AG04450 (cell line): ENCODE results near the gene SMC1B. TPM values are rescaled to one million over a fixed set of nuclear protein-coding genes. Genes with fewer than 3 reads are reported as not detected.

Experiments
- CTCF ChIA-PET: fragments of 300-600, 350-600 bp; formaldehyde crosslinking; extraction: SDS; loops from one replicate; lab custom pipeline; 2022; ENCODE audit warnings: antibody characterized with exemption, inconsistent platforms; lab: Charles Lee
- POLR2A ChIA-PET: fragments of 350-600 bp; formaldehyde crosslinking; extraction: SDS; loops from one replicate; lab custom pipeline; 2021; ENCODE audit warnings: antibody characterized with exemption, inconsistent platforms; lab: Yijun Ruan, JAX
- DNase-seq: peaks from one replicate; pipeline ENCODE4 v3.0.0-alpha.2; 2011; ENCODE audit warnings: low read depth, low spot score
- H3K27ac ChIP-seq: one replicate; pipeline ENCODE4 v1.5.1; 2012; ENCODE audit warnings: low read depth, low read length, control low read depth
- H3K27me3 ChIP-seq: one replicate; pipeline ENCODE4 v1.6.0; 2012; ENCODE audit warnings: low read length; ENCODE audit not compliant: control insufficient read depth, insufficient read depth
- H3K4me3 ChIP-seq: 2 replicates; pipeline ENCODE4 v1.5.1; 2011; ENCODE audit warnings: mild to moderate bottlenecking, low read depth, low read length, control low read depth
- H3K9me3 ChIP-seq: 2 replicates; pipeline ENCODE4 v1.5.1; 2012; ENCODE audit warnings: low read length; ENCODE audit not compliant: control insufficient read depth, insufficient read depth
- polyA plus RNA-seq: library from polyadenylated mRNA; depleted of rRNA; stranded (reverse); fragments of >200 nt; gene quantifications from 2 replicates; pipeline ENCODE4 v1.2.3, GENCODE V29; 2011
- TF ChIP-seq, protein P1 (sequence below): IDR thresholded peaks from 2 replicates; pipeline ENCODE4 v1.5.1; 2011; ENCODE audit warnings: low read depth, low read length, control low read depth, inconsistent platforms

Gene SMC1B
- polyA plus RNA-seq, 1 experiment: not detected

DNA sequence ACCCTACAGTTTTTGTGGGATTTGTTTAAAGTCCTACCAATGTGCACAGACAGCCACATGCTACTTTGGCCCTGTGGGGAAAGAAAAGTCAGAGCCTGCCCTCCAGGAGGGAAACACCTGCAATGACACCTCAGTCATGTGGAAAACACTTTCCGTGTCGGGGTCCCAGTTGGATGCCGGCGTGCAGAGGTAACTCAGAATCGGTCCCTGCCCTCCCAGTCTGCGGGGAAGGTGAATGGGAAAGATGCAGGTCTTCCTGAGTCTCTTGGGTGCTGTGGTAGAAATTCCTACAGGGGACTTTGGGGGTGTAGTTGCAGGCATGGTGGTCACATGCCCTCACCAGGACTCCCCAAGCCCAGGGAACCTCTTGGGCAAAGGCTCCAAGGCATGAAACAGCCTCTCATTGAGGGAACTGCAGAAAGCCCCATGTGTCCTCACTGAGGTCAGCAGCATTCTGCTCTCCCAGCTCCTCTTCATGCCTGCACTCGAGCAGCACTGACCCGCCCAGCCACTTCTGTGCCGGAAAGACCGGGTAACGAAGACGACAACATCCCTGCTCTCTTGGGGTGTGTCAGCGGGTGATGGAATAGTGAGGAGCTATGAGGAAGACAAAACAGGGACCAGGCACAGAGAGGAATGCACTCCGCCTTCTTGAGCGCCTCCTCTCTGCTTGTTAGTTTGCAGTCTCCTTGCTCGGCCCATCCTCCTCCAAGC lies 4.8 kb upstream of the SMC1B start:
- no peak overlapping the region for H3K27ac ChIP-seq
- no peak overlapping the region for H3K4me3 ChIP-seq
- POLR2A ChIA-PET: no interaction called here
- no peaks in the 10 kb centered on the region; the same call in 1 of the 2 replicates for H3K9me3 ChIP-seq
- CTCF ChIA-PET: interaction anchor here (0.9 kb wide), 1 partner anchor 83 kb away, joined by 3 read pairs; no protein-coding TSS in a partner anchor
- DNase-seq: no peak
- TF ChIP-seq, protein P1, sequence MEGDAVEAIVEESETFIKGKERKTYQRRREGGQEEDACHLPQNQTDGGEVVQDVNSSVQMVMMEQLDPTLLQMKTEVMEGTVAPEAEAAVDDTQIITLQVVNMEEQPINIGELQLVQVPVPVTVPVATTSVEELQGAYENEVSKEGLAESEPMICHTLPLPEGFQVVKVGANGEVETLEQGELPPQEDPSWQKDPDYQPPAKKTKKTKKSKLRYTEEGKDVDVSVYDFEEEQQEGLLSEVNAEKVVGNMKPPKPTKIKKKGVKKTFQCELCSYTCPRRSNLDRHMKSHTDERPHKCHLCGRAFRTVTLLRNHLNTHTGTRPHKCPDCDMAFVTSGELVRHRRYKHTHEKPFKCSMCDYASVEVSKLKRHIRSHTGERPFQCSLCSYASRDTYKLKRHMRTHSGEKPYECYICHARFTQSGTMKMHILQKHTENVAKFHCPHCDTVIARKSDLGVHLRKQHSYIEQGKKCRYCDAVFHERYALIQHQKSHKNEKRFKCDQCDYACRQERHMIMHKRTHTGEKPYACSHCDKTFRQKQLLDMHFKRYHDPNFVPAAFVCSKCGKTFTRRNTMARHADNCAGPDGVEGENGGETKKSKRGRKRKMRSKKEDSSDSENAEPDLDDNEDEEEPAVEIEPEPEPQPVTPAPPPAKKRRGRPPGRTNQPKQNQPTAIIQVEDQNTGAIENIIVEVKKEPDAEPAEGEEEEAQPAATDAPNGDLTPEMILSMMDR: no peak
- no peaks in the 10 kb centered on the region for H3K27me3 ChIP-seq

DNA sequence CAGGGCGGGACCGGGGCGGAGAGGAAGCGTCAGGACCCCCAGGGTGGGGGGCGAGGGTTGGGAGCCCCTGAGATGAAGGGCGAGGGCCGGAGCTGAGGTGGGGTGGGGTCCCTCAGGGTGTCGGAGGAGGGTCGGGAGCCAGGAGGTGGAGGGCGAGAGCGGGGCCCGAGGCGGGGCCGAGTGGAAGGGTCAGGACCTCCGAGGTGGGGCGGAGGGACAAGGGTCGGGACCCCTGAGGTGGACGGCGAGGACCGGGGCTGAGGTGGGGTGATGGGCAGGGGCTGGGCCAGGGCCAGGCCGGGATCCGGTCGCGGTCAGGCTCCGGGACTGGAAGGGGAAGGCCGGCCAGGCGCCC lies 409 bp downstream of the SMC1B start:
- Histone ChIP-seq H3K9me3 (peaks cover 6% of the 10 kb centered on the region; the same call in 1 of the 2 replicates), H3K27ac (no peak overlapping the region), H3K4me3 (no peak overlapping the region), H3K27me3 (peaks cover 7% of the 10 kb centered on the region)
- POLR2A ChIA-PET: no interaction called here
- CTCF ChIA-PET: interaction anchor here (0.7 kb wide), 1 partner anchor 25 kb away, joined by 3 read pairs; no protein-coding TSS in a partner anchor
- no peak for DNase-seq
- TF ChIP-seq, protein P1: no peak

DNA sequence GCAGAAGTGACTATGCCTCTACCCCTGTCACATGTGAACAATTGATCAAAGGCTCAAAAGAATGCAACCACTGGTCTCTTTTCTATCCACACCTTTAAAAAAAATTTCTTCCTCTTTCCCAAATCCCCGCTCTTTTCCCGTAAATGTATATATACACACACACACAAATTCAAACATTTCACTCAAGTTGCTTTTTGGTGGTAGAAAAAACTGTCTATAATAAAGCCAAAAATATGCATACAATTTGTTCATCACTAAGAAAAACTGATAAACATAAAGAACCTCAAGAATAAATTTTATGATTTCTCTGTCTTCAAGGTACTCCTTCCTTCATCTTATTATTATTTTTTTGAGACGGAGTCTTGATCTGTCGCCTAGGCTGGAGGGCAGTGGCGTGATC lies 5.6 kb downstream of the SMC1B start:
- ChIA-PET POLR2A (no interaction called here), CTCF (no interaction called here)
- peaks cover 2% of the 10 kb centered on the region; the same call in 1 of the 2 replicates for H3K9me3 ChIP-seq
- DNase-seq: no peak
- no peak overlapping the region for H3K27ac ChIP-seq
- H3K27me3 ChIP-seq: peaks cover 12% of the 10 kb centered on the region
- no peak overlapping the region for H3K4me3 ChIP-seq
- TF ChIP-seq, protein P1: no peak

DNA sequence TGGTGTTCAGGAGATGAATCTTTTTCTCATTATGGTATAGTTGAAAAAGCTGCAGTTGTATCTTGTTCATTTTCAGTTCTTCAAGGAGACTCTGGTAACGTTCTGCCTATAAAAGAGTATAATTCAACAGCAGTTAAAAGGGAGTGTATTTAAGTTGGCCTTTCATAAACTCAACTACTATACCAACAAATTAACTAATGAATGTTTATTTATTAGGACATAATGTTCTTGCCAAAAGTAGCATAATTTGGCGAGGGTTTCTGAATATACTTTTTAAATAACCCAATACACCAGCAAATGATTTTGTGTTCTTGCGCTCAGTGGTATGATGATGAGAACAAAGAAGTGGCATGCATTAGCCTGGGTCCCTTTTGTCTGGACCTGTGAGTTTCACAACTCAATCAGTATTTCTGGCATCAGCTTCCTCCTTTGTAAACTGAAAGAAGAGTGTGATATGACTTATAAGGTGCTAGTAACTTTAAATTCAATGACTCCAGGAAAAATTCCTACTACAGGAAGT lies 10.9 kb downstream of the SMC1B start:
- no peak overlapping the region for H3K4me3 ChIP-seq
- peaks cover 27% of the 10 kb centered on the region for H3K27me3 ChIP-seq
- TF ChIP-seq, protein P1: no peak
- H3K27ac ChIP-seq: no peak overlapping the region
- ChIA-PET CTCF (no interaction called here), POLR2A (interaction anchor here (0.6 kb wide), 1 partner anchor 149 kb away, joined by 3 read pairs; no protein-coding TSS in a partner anchor)
- DNase-seq: no peak
- H3K9me3 ChIP-seq: peaks cover 7% of the 10 kb centered on the region; the same call in 1 of the 2 replicates
